OCI-LY7 (cell line): ENCODE data around the gene SAP30BP. TPM values are rescaled to one million over a fixed set of nuclear protein-coding genes. Genes with fewer than 3 reads are reported as not detected.
A peak's percentile ranks its signal among the peaks of the same experiment; 100 is the strongest.

Source experiments
- Bru-seq: library from RNA; stranded (reverse); fragments of 400-500 nt; gene quantifications from one replicate; lab custom pipeline; 2021; lab: Mats Ljungman, UMichigan
- BruChase-seq, 2 experiments: library from RNA; stranded (reverse); fragments of 400-500 nt; gene quantifications; one replicate each; lab custom pipeline; 2021; lab: Mats Ljungman, UMichigan
- BruUV-seq: library from RNA; stranded (reverse); fragments of 400-500 nt; replicated peaks from 2 replicates; lab custom pipeline; 2021; lab: Mats Ljungman, UMichigan
- CTCF ChIA-PET: fragments of 300-600 bp; sonication (Branson Sonifier 250); formaldehyde crosslinking; loops from one replicate; lab custom pipeline; 2022; ENCODE audit warnings: antibody characterized with exemption; ENCODE audit not compliant: unreplicated experiment; lab: Charles Lee
- POLR2A ChIA-PET: fragments of 300-600 bp; sonication (Branson Sonifier 250); formaldehyde crosslinking; loops from one replicate; lab custom pipeline; 2022; ENCODE audit warnings: antibody characterized with exemption; lab: Charles Lee
- DNase-seq: peaks from one replicate; pipeline ENCODE4 v3.0.0-alpha.2; 2015; ENCODE audit warnings: low spot score
- H2AFZ ChIP-seq: fragments of 200-600 bp; sonication (generic), shearing (Covaris generic); 2 replicates; pipeline ENCODE4 v1.6.1; 2014; ENCODE audit warnings: mild to moderate bottlenecking, antibody characterized with exemption, low read length, moderate library complexity
- H3K27ac ChIP-seq: fragments of 200-600 bp; sonication (generic); 2 replicates; pipeline ENCODE4 v1.5.1; 2014; ENCODE audit warnings: mixed run types, low read depth, mild to moderate bottlenecking, moderate library complexity, low read length, inconsistent platforms; ENCODE audit not compliant: poor library complexity, severe bottlenecking
- H3K36me3 ChIP-seq: fragments of 200-600 bp; sonication (generic); 2 replicates; pipeline ENCODE4 v1.6.1; 2014; ENCODE audit warnings: mild to moderate bottlenecking, antibody characterized with exemption, low read length, moderate library complexity, mixed read lengths; ENCODE audit not compliant: insufficient read depth
- H3K4me1 ChIP-seq: fragments of 200-600 bp; sonication (generic); 2 replicates; pipeline ENCODE4 v1.5.1; 2014; ENCODE audit warnings: mild to moderate bottlenecking, low read length; ENCODE audit not compliant: insufficient read depth, poor library complexity, severe bottlenecking
- H3K4me2 ChIP-seq: fragments of 200-600 bp; sonication (generic); 2 replicates; pipeline ENCODE4 v1.6.1; 2014; ENCODE audit warnings: mild to moderate bottlenecking, low read length
- H3K4me3 ChIP-seq: fragments of 200-600 bp; sonication (generic); 2 replicates; pipeline ENCODE4 v1.5.1; 2014; ENCODE audit warnings: mild to moderate bottlenecking, low read depth, low read length; ENCODE audit not compliant: poor library complexity, severe bottlenecking
- H3K79me2 ChIP-seq: fragments of 200-600 bp; sonication (generic); 2 replicates; pipeline ENCODE4 v1.6.1; 2016; ENCODE audit warnings: low read depth, mild to moderate bottlenecking, low read length, moderate library complexity, mixed read lengths; ENCODE audit not compliant: insufficient read depth
- H3K9me2 ChIP-seq: fragments of 200-600 bp; sonication (generic); 2 replicates; pipeline ENCODE4 v1.6.1; 2016; ENCODE audit warnings: mild to moderate bottlenecking, low read length, mixed read lengths; ENCODE audit not compliant: insufficient read depth
- H3K9me3 ChIP-seq: fragments of 200-600 bp; sonication (generic); 2 replicates; pipeline ENCODE4 v1.6.1; 2014; ENCODE audit warnings: mild to moderate bottlenecking, mixed run types, low read length, mixed read lengths
- H4K20me1 ChIP-seq: fragments of 200-600 bp; sonication (generic); 2 replicates; pipeline ENCODE4 v1.6.1; 2014; ENCODE audit warnings: mild to moderate bottlenecking, antibody characterized with exemption, low read length, moderate library complexity, mixed read lengths; ENCODE audit not compliant: insufficient read depth
- EZH2phosphoT487 ChIP-seq: fragments of 200-600 bp; sonication (generic); IDR thresholded peaks from 2 replicates; pipeline ENCODE4 v1.6.1; 2018; ENCODE audit warnings: low read depth, borderline replicate concordance, mild to moderate bottlenecking, mixed run types, antibody characterized with exemption, low read length, moderate library complexity, mixed read lengths
- intact Hi-C: fragments of 100-400 bp; cut with micrococcal nuclease; formaldehyde crosslinking; loops from one replicate; pipeline ENCODE4 v1.10.0; 2022; ENCODE audit not compliant: unreplicated experiment
- long read RNA-seq: library from polyadenylated mRNA; stranded (forward); transcript quantifications from one replicate; pipeline ENCODE4 v2.0.0, GENCODE V29; 2022
- total RNA-seq, 2 experiments: library from RNA; depleted of rRNA in 1 of 2; stranded (reverse); fragments of >200 nt in 1 of 2; shearing (Covaris generic) in 1 of 2; gene quantifications; 2 replicates each; pipeline ENCODE4 v1.2.3, GENCODE V29; 2014 to 2022
- TF ChIP-seq, protein P1 (sequence below): fragments of 200-600 bp; sonication (generic); conservative IDR thresholded peaks from 2 replicates; pipeline ENCODE4 v1.5.1; 2014; ENCODE audit warnings: mild to moderate bottlenecking, antibody characterized with exemption, low read length, moderate library complexity, mixed read lengths

The SAP30BP gene
- total RNA-seq (2014; rRNA removed; shearing (Covaris generic)), result 122 and 127 TPM in 2 replicates
- 180 and 187 TPM in 2 replicates for total RNA-seq (2022)
- Bru-seq, nascent RNA, result percentile 93 among the genes with signal in this experiment
- BruChase-seq, experiment 1, labeled RNA remaining after a 6-hour chase, result percentile 88 among the genes with signal in this experiment
- BruChase-seq, experiment 2, labeled RNA remaining after a 2-hour chase, result percentile 85 among the genes with signal in this experiment
- long read RNA-seq, transcript SAP30BP-202 (10 exons, 2,439 nt), result minor isoform, 9 of 265 reads
- long read RNA-seq, transcript SAP30BP-225 (11 exons, 2,722 nt), result major isoform, 153 of 265 reads
- long read RNA-seq, partial matches to known transcripts, result 18 of 265 reads
- long read RNA-seq, other reads (novel, unspliced or antisense), result 77 of 265 reads

GRCh38 chr17:75666959-75667790 lies at the start of gene SAP30BP, which contains the start of gene RECQL5:
SAP30BP (plus strand) TSS chr17:75667338; CDS start chr17:75667373, 35 bp downstream.
RECQL5 (minus strand) TSS chr17:75667154; CDS start chr17:75666557, 597 bp downstream.
- H4K20me1 ChIP-seq, result no peaks in the 10 kb centered on the region
- peaks cover 15% of the 10 kb centered on the region; the same call in 1 of the 2 replicates for H3K9me3 ChIP-seq
- H3K9me2 ChIP-seq, result no peaks in the 10 kb centered on the region
- H3K4me1 ChIP-seq, result peaks cover 54% of the 10 kb centered on the region
- peak; percentile 100 for DNase-seq
- H2AFZ ChIP-seq, result peak within 1 kb of the TSS; percentile 24; the same call in 1 of the 2 replicates
- peak within 1 kb of the TSS; percentile 93 for H3K4me2 ChIP-seq
- ChIA-PET POLR2A (interaction anchor here (0.5 to 1.7 kb wide), 9 partner anchors 9 to 86 kb away, joined by 3 to 11 read pairs (median 5); no protein-coding TSS in a partner anchor), CTCF (interaction anchor here (1.0 to 1.8 kb wide), 3 partner anchors 22 to 86 kb away, joined by 3 to 7 read pairs (median 6); no protein-coding TSS in a partner anchor)
- H3K36me3 ChIP-seq, result peaks cover 63% of the 10 kb centered on the region
- intact Hi-C loops, result loop anchor here (5.0 to 10.0 kb wide), 4 partner anchors 35 to 1068 kb away; partner anchors contain the start of genes MFSD11, SMIM5, SRSF2 and UBALD2
- BruUV-seq, result TSS peak; percentile 84
- H3K4me3 ChIP-seq, result peak within 1 kb of the TSS; percentile 84
- TF ChIP-seq, protein P1, sequence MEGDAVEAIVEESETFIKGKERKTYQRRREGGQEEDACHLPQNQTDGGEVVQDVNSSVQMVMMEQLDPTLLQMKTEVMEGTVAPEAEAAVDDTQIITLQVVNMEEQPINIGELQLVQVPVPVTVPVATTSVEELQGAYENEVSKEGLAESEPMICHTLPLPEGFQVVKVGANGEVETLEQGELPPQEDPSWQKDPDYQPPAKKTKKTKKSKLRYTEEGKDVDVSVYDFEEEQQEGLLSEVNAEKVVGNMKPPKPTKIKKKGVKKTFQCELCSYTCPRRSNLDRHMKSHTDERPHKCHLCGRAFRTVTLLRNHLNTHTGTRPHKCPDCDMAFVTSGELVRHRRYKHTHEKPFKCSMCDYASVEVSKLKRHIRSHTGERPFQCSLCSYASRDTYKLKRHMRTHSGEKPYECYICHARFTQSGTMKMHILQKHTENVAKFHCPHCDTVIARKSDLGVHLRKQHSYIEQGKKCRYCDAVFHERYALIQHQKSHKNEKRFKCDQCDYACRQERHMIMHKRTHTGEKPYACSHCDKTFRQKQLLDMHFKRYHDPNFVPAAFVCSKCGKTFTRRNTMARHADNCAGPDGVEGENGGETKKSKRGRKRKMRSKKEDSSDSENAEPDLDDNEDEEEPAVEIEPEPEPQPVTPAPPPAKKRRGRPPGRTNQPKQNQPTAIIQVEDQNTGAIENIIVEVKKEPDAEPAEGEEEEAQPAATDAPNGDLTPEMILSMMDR, result no peak
- TF ChIP-seq EZH2phosphoT487, result no peak
- H3K27ac ChIP-seq, result peak within 1 kb of the TSS; percentile 94
- peaks cover 77% of the 10 kb centered on the region for H3K79me2 ChIP-seq

DNA sequence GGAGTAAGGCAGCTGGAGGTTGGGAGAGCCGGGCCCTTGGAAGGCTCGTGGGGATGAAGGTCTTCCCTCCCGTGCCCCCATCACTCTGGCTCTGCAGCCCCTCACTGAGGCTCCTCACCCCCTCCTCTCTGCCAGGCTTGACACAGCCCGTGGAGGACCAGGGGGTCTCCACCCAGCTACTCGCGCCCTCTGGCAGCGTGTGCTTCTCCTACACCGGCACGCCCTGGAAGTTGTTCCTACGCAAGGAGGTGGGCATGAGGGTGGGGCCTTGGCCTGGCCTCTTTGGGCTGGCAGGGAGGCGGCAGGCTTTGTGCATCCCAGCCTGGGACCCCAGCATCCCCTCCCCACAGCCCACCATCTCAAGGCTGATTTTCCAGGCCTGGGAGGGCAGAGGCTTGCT lies 49.5 kb upstream of the SAP30BP start:
- H3K36me3 ChIP-seq, result no peaks in the 10 kb centered on the region
- H3K27ac ChIP-seq, result no peak overlapping the region
- no TSS peak for BruUV-seq
- no peak overlapping the region for H3K4me2 ChIP-seq
- no peaks in the 10 kb centered on the region for H3K9me2 ChIP-seq
- intact Hi-C loops, result no loop called here
- H3K4me3 ChIP-seq, result no peak overlapping the region
- POLR2A ChIA-PET, result no interaction called here
- no peak overlapping the region for H2AFZ ChIP-seq
- H4K20me1 ChIP-seq, result no peaks in the 10 kb centered on the region
- no peak for DNase-seq
- CTCF ChIA-PET, result interaction anchor here (1.0 kb wide), 1 partner anchor 130 kb away, joined by 5 read pairs; no protein-coding TSS in a partner anchor
- no peaks in the 10 kb centered on the region for H3K79me2 ChIP-seq
- no peaks in the 10 kb centered on the region for H3K9me3 ChIP-seq
- TF ChIP-seq, protein P1, result no peak
- TF ChIP-seq EZH2phosphoT487, result no peak
- no peaks in the 10 kb centered on the region for H3K4me1 ChIP-seq
